Lung (tissue), 12 donors: ENCODE measurements around the gene PPY. TPM values are rescaled to one million over a fixed set of nuclear protein-coding genes. Genes with fewer than 3 reads are reported as not detected.

Source experiments
- ATAC-seq: fragments of 200-7000 bp; cut with Tn5 transposase; one replicate; pipeline ENCODE4 v1.9.1; 2020; ENCODE audit warnings: moderate number of reproducible peaks; ENCODE audit not compliant: insufficient read depth, low FRiP score
- DNase-seq, 3 donors: peaks; one replicate each; pipeline ENCODE4 v3.0.0-alpha.2; 2013 to 2017
- H3K27ac ChIP-seq, 2 donors: one replicate each; pipeline ENCODE4 v1.5.1; 2013; ENCODE audit warnings: mild to moderate bottlenecking in 2 of 2, moderate library complexity in 2 of 2, control low read depth in 1 of 2, inconsistent platforms in 1 of 2, low read depth in 1 of 2, low read length in 1 of 2
- H3K27me3 ChIP-seq, 3 donors: one replicate each; pipeline ENCODE4 v1.5.1; 2013; ENCODE audit warnings: low read length in 2 of 3; ENCODE audit not compliant: control insufficient read depth in 3 of 3, insufficient read depth in 3 of 3
- H3K36me3 ChIP-seq, 4 donors: one replicate each; pipeline ENCODE4 v1.5.1; 2013; ENCODE audit warnings: low read length in 4 of 4, mild to moderate bottlenecking in 1 of 4, moderate library complexity in 1 of 4; ENCODE audit not compliant: control insufficient read depth in 4 of 4, insufficient read depth in 4 of 4
- H3K4me1 ChIP-seq, 5 donors: one replicate each; pipeline ENCODE4 v1.5.1; 2013; ENCODE audit warnings: low read length in 5 of 5, mild to moderate bottlenecking in 2 of 5, moderate library complexity in 1 of 5; ENCODE audit not compliant: control insufficient read depth in 5 of 5, insufficient read depth in 5 of 5
- H3K4me3 ChIP-seq: one replicate; pipeline ENCODE4 v1.5.1; 2013; ENCODE audit warnings: mild to moderate bottlenecking, control low read depth, moderate library complexity
- H3K9ac ChIP-seq, 2 donors: one replicate each; pipeline ENCODE4 v1.5.1; 2013; ENCODE audit warnings: low read length in 2 of 2, control low read depth in 1 of 2; ENCODE audit not compliant: insufficient read depth in 1 of 2
- H3K9me3 ChIP-seq, 4 donors: one replicate each; pipeline ENCODE4 v1.5.1; 2013; ENCODE audit warnings: low read length in 3 of 4, mild to moderate bottlenecking in 1 of 4, moderate library complexity in 1 of 4; ENCODE audit not compliant: control insufficient read depth in 4 of 4, insufficient read depth in 3 of 4
- CTCF ChIP-seq: IDR thresholded peaks from 2 replicates; pipeline ENCODE4 v1.5.1; 2012; ENCODE audit warnings: mild to moderate bottlenecking; ENCODE audit errors: control extremely low read depth, extremely low read depth
- WGBS, 2 donors: extraction: QIAGEN DNeasy Blood & Tissue Kit; methylation state at CpG; one replicate each; pipeline ENCODE4 v1.1.7; 2013; 5-methylcytosine and 5-hydroxymethylcytosine counted together
- polyA plus RNA-seq, 2 donors: library from polyadenylated mRNA; stranded (reverse); fragments of 200-250 nt; gene quantifications; one replicate each; pipeline ENCODE4 v1.2.1, GENCODE V29; 2013
- total RNA-seq, 2 donors: library from RNA; depleted of rRNA in 1 of 2; stranded (reverse); fragments of >200 nt in 1 of 2; gene quantifications; one replicate each; pipeline ENCODE4 v1.2.1, GENCODE V29; 2014 to 2021
- donor health status: control.
- donor health status: control.
- donor health status: Bipolar disorder and iron deficiency.
- donor health status: healthy.
- donor health status: DM: yes; HTN: yes; CAD: no.

The PPY gene
- total and polyA plus RNA-seq, 4 donors, result not detected

GRCh38 chr17:43938838-43939182, 3.5 kb downstream of the PPY start:
- Histone ChIP-seq H3K4me1 (peaks cover 0 to 4% (median 0%) of the 10 kb centered on the region in 5 donors), H3K4me3 (no peak overlapping the region), H3K27me3 (peaks cover 0 to 8% (median 6%) of the 10 kb centered on the region in 3 donors), H3K27ac (no peak overlapping the region), H3K9ac (no peak overlapping the region), H3K9me3 (no peaks in the 10 kb centered on the region), H3K36me3 (no peaks in the 10 kb centered on the region)
- no peak for TF ChIP-seq CTCF
- DNase-seq, result no peak
- ATAC-seq, result no peak
- 68 to 70% methylated on average over 6 of the region's 6 CpGs for WGBS, 2 donors

- DNase-seq, result no peak
- no peak overlapping the region for H3K4me3 ChIP-seq
- peaks cover 0 to 4% (median 0%) of the 10 kb centered on the region in 5 donors for H3K4me1 ChIP-seq
- H3K27me3 ChIP-seq, result peaks cover 0 to 9% (median 6%) of the 10 kb centered on the region in 3 donors
- H3K9ac ChIP-seq, result no peak overlapping the region
- ATAC-seq, result no peak
- no peaks in the 10 kb centered on the region for H3K36me3 ChIP-seq
- WGBS, 2 donors, result 94 to 95% methylated on average over 3 of the region's 3 CpGs
- H3K9me3 ChIP-seq, result no peaks in the 10 kb centered on the region
- no peak overlapping the region for H3K27ac ChIP-seq
- no peak for TF ChIP-seq CTCF
Observed at GRCh38 chr17:43936434-43936833, 5.8 kb downstream of the PPY start.

GRCh38 chr17:43935926-43936261, 6.4 kb downstream of the PPY start:
- Histone ChIP-seq H3K27me3 (peaks cover 0 to 10% (median 6%) of the 10 kb centered on the region in 3 donors), H3K4me1 (peaks cover 0 to 4% (median 0%) of the 10 kb centered on the region in 5 donors), H3K36me3 (no peaks in the 10 kb centered on the region), H3K9ac (no peak overlapping the region), H3K4me3 (no peak overlapping the region), H3K27ac (no peak overlapping the region), H3K9me3 (no peaks in the 10 kb centered on the region)
- no peak for TF ChIP-seq CTCF
- ATAC-seq, result no peak
- WGBS, 2 donors, result 88 to 91% methylated on average over 6 of the region's 6 CpGs
- no peak for DNase-seq

- WGBS, 2 donors, result 81 to 90% methylated on average over 5 of the region's 5 CpGs
- Histone ChIP-seq H3K4me3 (no peak overlapping the region), H3K27me3 (peaks cover 0 to 10% (median 6%) of the 10 kb centered on the region in 3 donors), H3K4me1 (peaks cover 0 to 4% (median 0%) of the 10 kb centered on the region in 5 donors), H3K36me3 (no peaks in the 10 kb centered on the region), H3K9ac (no peak overlapping the region), H3K9me3 (no peaks in the 10 kb centered on the region), H3K27ac (no peak overlapping the region)
- no peak for TF ChIP-seq CTCF
- DNase-seq, result no peak
- no peak for ATAC-seq
Observed at GRCh38 chr17:43935204-43935925, 6.9 kb downstream of the PPY start.
